ENCODE measurements around the gene BEND7.

The BEND7 gene

DNA sequence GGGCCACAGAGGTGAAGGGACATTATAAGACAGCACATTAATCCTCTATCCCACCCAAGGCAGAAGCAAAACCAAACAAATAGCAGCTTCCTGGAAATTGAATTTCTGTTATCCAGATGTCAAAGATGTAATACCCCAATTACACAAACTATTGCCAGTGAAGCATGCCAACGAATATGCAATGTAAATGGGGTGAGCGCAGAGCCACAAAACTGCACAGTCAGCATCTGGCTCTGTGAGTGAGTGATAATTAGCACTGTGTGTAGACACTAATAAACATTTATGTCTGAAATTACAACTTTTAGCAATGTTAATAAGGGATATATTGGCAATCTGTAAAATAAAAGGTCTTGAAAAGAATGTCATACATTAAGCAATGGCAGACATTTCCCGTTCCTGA is 3.2 kb downstream of the BEND7 start:
- TF ChIP-seq GABPA (IDR thresholded peaks at IDR 0.05; ENCODE audit: low read depth) (no peak), SPI1 (IDR thresholded peaks at IDR 0.05; ENCODE audit: borderline replicate concordance, low read depth) (no peak)
- TF ChIP-seq, protein P1, sequence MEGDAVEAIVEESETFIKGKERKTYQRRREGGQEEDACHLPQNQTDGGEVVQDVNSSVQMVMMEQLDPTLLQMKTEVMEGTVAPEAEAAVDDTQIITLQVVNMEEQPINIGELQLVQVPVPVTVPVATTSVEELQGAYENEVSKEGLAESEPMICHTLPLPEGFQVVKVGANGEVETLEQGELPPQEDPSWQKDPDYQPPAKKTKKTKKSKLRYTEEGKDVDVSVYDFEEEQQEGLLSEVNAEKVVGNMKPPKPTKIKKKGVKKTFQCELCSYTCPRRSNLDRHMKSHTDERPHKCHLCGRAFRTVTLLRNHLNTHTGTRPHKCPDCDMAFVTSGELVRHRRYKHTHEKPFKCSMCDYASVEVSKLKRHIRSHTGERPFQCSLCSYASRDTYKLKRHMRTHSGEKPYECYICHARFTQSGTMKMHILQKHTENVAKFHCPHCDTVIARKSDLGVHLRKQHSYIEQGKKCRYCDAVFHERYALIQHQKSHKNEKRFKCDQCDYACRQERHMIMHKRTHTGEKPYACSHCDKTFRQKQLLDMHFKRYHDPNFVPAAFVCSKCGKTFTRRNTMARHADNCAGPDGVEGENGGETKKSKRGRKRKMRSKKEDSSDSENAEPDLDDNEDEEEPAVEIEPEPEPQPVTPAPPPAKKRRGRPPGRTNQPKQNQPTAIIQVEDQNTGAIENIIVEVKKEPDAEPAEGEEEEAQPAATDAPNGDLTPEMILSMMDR (IDR thresholded peaks at IDR 0.05; ENCODE audit: insufficient read depth, low read length) = no peak
- no peak overlapping the region for H3K4me3 ChIP-seq (replicated peaks; ENCODE audit: insufficient read depth, low read length)
- no peak for DNase-seq (ENCODE audit: low read depth in 1 of 2, low spot score in 1 of 2)
- no peak overlapping the region for H3K27ac ChIP-seq (replicated peaks)
- H3K27me3 ChIP-seq (ENCODE audit: insufficient read depth, poor library complexity, severe bottlenecking) = peaks cover 16% of the 10 kb centered on the region

DNA sequence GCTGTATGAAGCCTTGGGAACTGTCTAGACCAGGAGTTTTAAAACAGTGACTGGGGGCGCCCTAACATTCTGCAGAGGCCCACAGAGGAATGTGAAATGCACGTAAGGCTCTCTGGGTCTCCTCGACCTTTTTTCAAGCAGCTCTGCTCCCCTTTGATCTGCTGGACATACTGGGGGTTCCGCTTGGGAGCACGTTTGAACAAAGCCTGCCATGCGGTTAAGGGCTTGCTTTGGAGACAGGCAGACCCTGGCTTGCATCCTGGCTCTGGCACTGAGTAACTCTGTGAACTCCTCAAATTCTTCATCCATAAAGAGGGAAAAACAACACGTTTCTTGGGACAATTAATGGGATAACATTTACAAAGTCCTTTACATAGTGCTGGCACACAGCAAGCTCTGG is 7.8 kb downstream of the BEND7 start:
- H3K27ac ChIP-seq (replicated peaks) = no peak overlapping the region
- DNase-seq (ENCODE audit: low read depth in 1 of 2, low spot score in 1 of 2) = no peak
- no peak overlapping the region for H3K4me3 ChIP-seq (replicated peaks; ENCODE audit: insufficient read depth, low read length)
- TF ChIP-seq, protein P1 (IDR thresholded peaks at IDR 0.05; ENCODE audit: insufficient read depth, low read length) = no peak
- TF ChIP-seq POLR2AphosphoS5 (IDR thresholded peaks at IDR 0.05; ENCODE audit: low read depth) (no peak), SPI1 (IDR thresholded peaks at IDR 0.05; ENCODE audit: borderline replicate concordance, low read depth) (no peak), GABPA (IDR thresholded peaks at IDR 0.05; ENCODE audit: low read depth) (no peak)
- TF ChIP-seq, protein P2, sequence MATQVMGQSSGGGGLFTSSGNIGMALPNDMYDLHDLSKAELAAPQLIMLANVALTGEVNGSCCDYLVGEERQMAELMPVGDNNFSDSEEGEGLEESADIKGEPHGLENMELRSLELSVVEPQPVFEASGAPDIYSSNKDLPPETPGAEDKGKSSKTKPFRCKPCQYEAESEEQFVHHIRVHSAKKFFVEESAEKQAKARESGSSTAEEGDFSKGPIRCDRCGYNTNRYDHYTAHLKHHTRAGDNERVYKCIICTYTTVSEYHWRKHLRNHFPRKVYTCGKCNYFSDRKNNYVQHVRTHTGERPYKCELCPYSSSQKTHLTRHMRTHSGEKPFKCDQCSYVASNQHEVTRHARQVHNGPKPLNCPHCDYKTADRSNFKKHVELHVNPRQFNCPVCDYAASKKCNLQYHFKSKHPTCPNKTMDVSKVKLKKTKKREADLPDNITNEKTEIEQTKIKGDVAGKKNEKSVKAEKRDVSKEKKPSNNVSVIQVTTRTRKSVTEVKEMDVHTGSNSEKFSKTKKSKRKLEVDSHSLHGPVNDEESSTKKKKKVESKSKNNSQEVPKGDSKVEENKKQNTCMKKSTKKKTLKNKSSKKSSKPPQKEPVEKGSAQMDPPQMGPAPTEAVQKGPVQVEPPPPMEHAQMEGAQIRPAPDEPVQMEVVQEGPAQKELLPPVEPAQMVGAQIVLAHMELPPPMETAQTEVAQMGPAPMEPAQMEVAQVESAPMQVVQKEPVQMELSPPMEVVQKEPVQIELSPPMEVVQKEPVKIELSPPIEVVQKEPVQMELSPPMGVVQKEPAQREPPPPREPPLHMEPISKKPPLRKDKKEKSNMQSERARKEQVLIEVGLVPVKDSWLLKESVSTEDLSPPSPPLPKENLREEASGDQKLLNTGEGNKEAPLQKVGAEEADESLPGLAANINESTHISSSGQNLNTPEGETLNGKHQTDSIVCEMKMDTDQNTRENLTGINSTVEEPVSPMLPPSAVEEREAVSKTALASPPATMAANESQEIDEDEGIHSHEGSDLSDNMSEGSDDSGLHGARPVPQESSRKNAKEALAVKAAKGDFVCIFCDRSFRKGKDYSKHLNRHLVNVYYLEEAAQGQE (IDR thresholded peaks at IDR 0.05; ENCODE audit: insufficient replicate concordance, low read depth) = no peak
- no peaks in the 10 kb centered on the region for H3K27me3 ChIP-seq (ENCODE audit: insufficient read depth, poor library complexity, severe bottlenecking)

DNA sequence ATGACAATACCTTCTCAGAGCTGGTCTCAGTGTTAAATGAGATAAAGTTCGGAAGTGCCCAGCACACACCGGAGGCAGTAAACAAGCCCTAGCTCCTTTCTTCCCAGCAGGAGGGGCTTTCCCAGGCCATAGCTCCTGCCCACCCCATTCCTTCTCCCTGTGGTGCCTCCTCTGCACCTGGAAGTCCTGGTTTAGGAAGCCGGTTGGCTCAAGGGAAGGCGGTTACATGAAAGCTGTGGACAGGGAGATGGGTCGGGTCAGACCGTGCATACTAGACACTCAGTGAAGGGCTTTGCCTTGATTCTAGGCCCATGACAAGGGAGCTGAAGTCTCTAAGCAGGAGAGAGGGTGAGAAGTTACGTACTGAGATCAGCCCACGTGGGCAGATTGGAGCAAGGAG is 8.6 kb downstream of the BEND7 start:
- no peak overlapping the region for H3K4me3 ChIP-seq (replicated peaks; ENCODE audit: insufficient read depth, low read length)
- no peak overlapping the region for H3K27ac ChIP-seq (replicated peaks)
- DNase-seq (ENCODE audit: low read depth in 1 of 2, low spot score in 1 of 2) = no peak
- TF ChIP-seq, protein P2 (IDR thresholded peaks at IDR 0.05; ENCODE audit: insufficient replicate concordance, low read depth) = no peak
- TF ChIP-seq GABPA (IDR thresholded peaks at IDR 0.05; ENCODE audit: low read depth) = no peak
- TF ChIP-seq SPI1 (IDR thresholded peaks at IDR 0.05; ENCODE audit: borderline replicate concordance, low read depth) = no peak
- no peak for TF ChIP-seq POLR2AphosphoS5 (IDR thresholded peaks at IDR 0.05; ENCODE audit: low read depth)
- TF ChIP-seq, protein P1 (IDR thresholded peaks at IDR 0.05; ENCODE audit: insufficient read depth, low read length) = no peak
- H3K27me3 ChIP-seq (ENCODE audit: insufficient read depth, poor library complexity, severe bottlenecking) = no peaks in the 10 kb centered on the region

DNA sequence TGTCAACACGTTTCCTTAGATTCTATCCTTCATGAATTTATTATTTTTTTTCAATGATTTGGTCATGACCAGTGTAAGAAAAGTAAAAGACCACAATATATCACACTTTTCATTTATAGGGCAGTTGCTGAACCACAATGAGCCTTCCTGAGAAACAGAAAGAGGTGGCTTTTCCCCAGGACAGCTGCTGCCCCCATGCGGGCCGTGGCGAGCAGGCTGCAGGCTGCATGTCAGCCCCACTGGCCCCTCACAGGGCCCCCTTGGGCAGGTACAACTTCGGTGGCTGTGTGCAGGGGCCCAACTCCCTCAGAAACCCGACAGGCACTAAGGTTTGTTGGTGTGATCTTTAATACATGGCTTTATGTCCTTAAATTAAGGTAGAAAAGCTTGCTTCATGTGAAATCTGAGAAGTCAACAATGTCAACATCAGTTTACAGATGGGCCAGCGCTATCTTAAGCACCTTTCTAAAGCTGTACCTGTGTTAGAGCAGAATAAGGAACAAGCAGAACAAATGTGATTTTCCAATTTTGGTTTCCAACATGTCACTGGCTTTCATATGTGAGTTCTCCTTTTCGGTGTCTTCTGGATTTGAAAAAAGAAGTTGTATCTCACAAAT is 10.6 kb downstream of the BEND7 start:
- Histone ChIP-seq H3K27me3 (ENCODE audit: insufficient read depth, poor library complexity, severe bottlenecking) (no peaks in the 10 kb centered on the region), H3K4me3 (replicated peaks; ENCODE audit: insufficient read depth, low read length) (no peak overlapping the region), H3K27ac (replicated peaks) (no peak overlapping the region)
- no peak for DNase-seq (ENCODE audit: low read depth in 1 of 2, low spot score in 1 of 2)
- TF ChIP-seq POLR2AphosphoS5 (IDR thresholded peaks at IDR 0.05; ENCODE audit: low read depth) (no peak), SPI1 (IDR thresholded peaks at IDR 0.05; ENCODE audit: borderline replicate concordance, low read depth) (no peak), GABPA (IDR thresholded peaks at IDR 0.05; ENCODE audit: low read depth) (no peak)
- TF ChIP-seq, protein P2 (IDR thresholded peaks at IDR 0.05; ENCODE audit: insufficient replicate concordance, low read depth) = no peak
- TF ChIP-seq, protein P1 (IDR thresholded peaks at IDR 0.05; ENCODE audit: insufficient read depth, low read length) = no peak
